ACC112 (cell line): ENCODE results near the gene NPNT.

Experiments used
- H2AFZ ChIP-seq: fragments of 200-600 bp; sonication (generic); one replicate; pipeline ENCODE4 v1.6.0; 2017; ENCODE audit warnings: antibody characterized with exemption, low read length; ENCODE audit not compliant: unreplicated experiment
- H3K27ac ChIP-seq: fragments of 200-600 bp; sonication (generic); 2 replicates; pipeline ENCODE4 v1.5.1; 2014; ENCODE audit warnings: low read depth, mild to moderate bottlenecking, antibody characterized with exemption, low read length, moderate library complexity
- H3K27me3 ChIP-seq: fragments of 200-600 bp; sonication (generic); 2 replicates; pipeline ENCODE4 v1.6.1; 2014; ENCODE audit warnings: mild to moderate bottlenecking, antibody characterized with exemption, low read length, moderate library complexity, mixed read lengths; ENCODE audit not compliant: insufficient read depth
- H3K36me3 ChIP-seq: fragments of 200-600 bp; sonication (generic); 2 replicates; pipeline ENCODE4 v1.6.1; 2016; ENCODE audit warnings: mild to moderate bottlenecking, antibody characterized with exemption, low read length, moderate library complexity, mixed read lengths; ENCODE audit not compliant: insufficient read depth
- H3K4me1 ChIP-seq: fragments of 200-600 bp; sonication (generic); one replicate; pipeline ENCODE4 v1.6.1; 2016; ENCODE audit warnings: low read length, mixed read lengths; ENCODE audit not compliant: insufficient read depth, unreplicated experiment, control insufficient read depth
- H3K4me3 ChIP-seq: fragments of 200-600 bp; sonication (generic); 2 replicates; pipeline ENCODE4 v1.5.1; 2014; ENCODE audit warnings: mild to moderate bottlenecking, low read depth, low read length
- H3K79me2 ChIP-seq: fragments of 200-600 bp; sonication (generic); one replicate; pipeline ENCODE4 v1.6.0; 2016; ENCODE audit warnings: low read length; ENCODE audit not compliant: control insufficient read depth, unreplicated experiment, insufficient read depth

Gene NPNT

GRCh38 chr4:105878668-105879067 lies 16.6 kb upstream of the NPNT start:
- H3K27ac ChIP-seq, result no peak overlapping the region
- H3K27me3 ChIP-seq, result peaks cover 8% of the 10 kb centered on the region; the same call in 1 of the 2 replicates
- no peak overlapping the region for H2AFZ ChIP-seq
- H3K4me1 ChIP-seq, result no peaks in the 10 kb centered on the region
- no peak overlapping the region for H3K4me3 ChIP-seq
- no peaks in the 10 kb centered on the region for H3K36me3 ChIP-seq
- no peaks in the 10 kb centered on the region for H3K79me2 ChIP-seq

GRCh38 chr4:105887508-105887907 lies 7.8 kb upstream of the NPNT start:
- Histone ChIP-seq H2AFZ (no peak overlapping the region), H3K27me3 (peaks cover 48% of the 10 kb centered on the region), H3K27ac (no peak overlapping the region), H3K4me1 (no peaks in the 10 kb centered on the region), H3K4me3 (no peak overlapping the region), H3K79me2 (no peaks in the 10 kb centered on the region), H3K36me3 (no peaks in the 10 kb centered on the region)

GRCh38 chr4:105895583-105896460 lies 551 bp downstream of the NPNT start:
- Histone ChIP-seq H3K79me2 (no peaks in the 10 kb centered on the region), H3K27ac (no peak overlapping the region), H2AFZ (no peak overlapping the region), H3K36me3 (no peaks in the 10 kb centered on the region), H3K4me3 (peak overlapping the region; percentile 49), H3K27me3 (peaks cover 100% of the 10 kb centered on the region), H3K4me1 (no peaks in the 10 kb centered on the region)

- Histone ChIP-seq H3K4me3 (peak overlapping the region; percentile 49), H3K79me2 (no peaks in the 10 kb centered on the region), H3K36me3 (no peaks in the 10 kb centered on the region), H3K4me1 (no peaks in the 10 kb centered on the region), H3K27ac (no peak overlapping the region), H2AFZ (no peak overlapping the region), H3K27me3 (peaks cover 100% of the 10 kb centered on the region)
These were observed 1.2 kb downstream of the NPNT start for GRCh38 chr4:105896461-105896942.

- H3K4me3 ChIP-seq, result no peak overlapping the region
- H3K79me2 ChIP-seq, result no peaks in the 10 kb centered on the region
- no peak overlapping the region for H3K27ac ChIP-seq
- no peaks in the 10 kb centered on the region for H3K36me3 ChIP-seq
- no peak overlapping the region for H2AFZ ChIP-seq
- no peaks in the 10 kb centered on the region for H3K4me1 ChIP-seq
- peaks cover 100% of the 10 kb centered on the region for H3K27me3 ChIP-seq
These were observed 1.9 kb downstream of the NPNT start for GRCh38 chr4:105896984-105897775.

GRCh38 chr4:105900541-105900940 lies 5.3 kb downstream of the NPNT start:
- H3K79me2 ChIP-seq, result no peaks in the 10 kb centered on the region
- H3K27ac ChIP-seq, result no peak overlapping the region
- no peak overlapping the region for H3K4me3 ChIP-seq
- no peaks in the 10 kb centered on the region for H3K36me3 ChIP-seq
- H2AFZ ChIP-seq, result no peak overlapping the region
- peaks cover 91% of the 10 kb centered on the region for H3K27me3 ChIP-seq
- no peaks in the 10 kb centered on the region for H3K4me1 ChIP-seq

- no peaks in the 10 kb centered on the region for H3K79me2 ChIP-seq
- peaks cover 70% of the 10 kb centered on the region for H3K27me3 ChIP-seq
- H2AFZ ChIP-seq, result no peak overlapping the region
- H3K36me3 ChIP-seq, result no peaks in the 10 kb centered on the region
- no peak overlapping the region for H3K27ac ChIP-seq
- H3K4me1 ChIP-seq, result no peaks in the 10 kb centered on the region
- H3K4me3 ChIP-seq, result no peak overlapping the region
These were observed 7.4 kb downstream of the NPNT start for GRCh38 chr4:105902550-105903262.

GRCh38 chr4:105909787-105910281 lies 14.6 kb downstream of the NPNT start:
- Histone ChIP-seq H3K27me3 (peaks cover 3% of the 10 kb centered on the region; the same call in 1 of the 2 replicates), H3K27ac (no peak overlapping the region), H3K79me2 (no peaks in the 10 kb centered on the region), H3K4me1 (no peaks in the 10 kb centered on the region), H3K4me3 (no peak overlapping the region), H2AFZ (no peak overlapping the region), H3K36me3 (no peaks in the 10 kb centered on the region)

- Histone ChIP-seq H3K79me2 (no peaks in the 10 kb centered on the region), H3K36me3 (no peaks in the 10 kb centered on the region), H3K27me3 (no peaks in the 10 kb centered on the region; the same call in 1 of the 2 replicates), H3K4me3 (no peak overlapping the region), H3K27ac (no peak overlapping the region), H2AFZ (no peak overlapping the region), H3K4me1 (no peaks in the 10 kb centered on the region)
These were observed 16.2 kb downstream of the NPNT start for GRCh38 chr4:105911426-105911825.

GRCh38 chr4:105912633-105913032 lies 17.4 kb downstream of the NPNT start:
- Histone ChIP-seq H3K4me3 (no peak overlapping the region), H3K27ac (no peak overlapping the region), H3K36me3 (no peaks in the 10 kb centered on the region), H3K4me1 (no peaks in the 10 kb centered on the region), H2AFZ (no peak overlapping the region), H3K79me2 (no peaks in the 10 kb centered on the region), H3K27me3 (no peaks in the 10 kb centered on the region)
